Measurements from ENCODE around the gene LOXHD1.

The LOXHD1 gene

GRCh38 chr18:46474487-46475389, 182.3 kb downstream of the LOXHD1 start:
- DNase-seq = no peak

GRCh38 chr18:46471809-46472498, 185.1 kb downstream of the LOXHD1 start:
- DNase-seq = no peak

- DNase-seq = no peak
Measured at GRCh38 chr18:46470714-46471113, 186.3 kb downstream of the LOXHD1 start.

- DNase-seq = no peak
Measured at GRCh38 chr18:46469186-46469915, 187.7 kb downstream of the LOXHD1 start.

- DNase-seq = no peak
Measured at GRCh38 chr18:46468426-46469180, 188.4 kb downstream of the LOXHD1 start.

GRCh38 chr18:46466234-46467160, 190.5 kb downstream of the LOXHD1 start:
- DNase-seq = no peak

- DNase-seq = no peak
Measured at GRCh38 chr18:46464926-46465655, 191.9 kb downstream of the LOXHD1 start.

- DNase-seq = no peak
Measured at GRCh38 chr18:46462523-46462922, 194.5 kb downstream of the LOXHD1 start.

- no peak for DNase-seq
Measured at GRCh38 chr18:46461993-46462392, 195.0 kb downstream of the LOXHD1 start.

- DNase-seq = no peak
Measured at GRCh38 chr18:46460754-46461153, 196.3 kb downstream of the LOXHD1 start.

- DNase-seq = no peak
Measured at GRCh38 chr18:46459789-46460455, 197.1 kb downstream of the LOXHD1 start.

GRCh38 chr18:46458472-46458871, 198.5 kb downstream of the LOXHD1 start:
- DNase-seq = no peak

- no peak for DNase-seq
Measured at GRCh38 chr18:46456691-46457090, 200.3 kb downstream of the LOXHD1 start.

GRCh38 chr18:46452820-46453219, 204.2 kb downstream of the LOXHD1 start:
- DNase-seq = no peak

GRCh38 chr18:46449499-46449898, 207.5 kb downstream of the LOXHD1 start:
- no peak for DNase-seq

- DNase-seq = no peak
Measured at GRCh38 chr18:46449033-46449432, 208.0 kb downstream of the LOXHD1 start.

- DNase-seq = no peak
Measured at GRCh38 chr18:46448347-46448746, 208.7 kb downstream of the LOXHD1 start.

- DNase-seq = no peak
Measured at GRCh38 chr18:46447792-46448191, 209.2 kb downstream of the LOXHD1 start.

- no peak for DNase-seq
Measured at GRCh38 chr18:46447323-46447722, 209.7 kb downstream of the LOXHD1 start.
